B cell (primary cell): Measurements from ENCODE around the gene CNKSR3. TPM values are rescaled to one million over a fixed set of nuclear protein-coding genes. Genes with fewer than 3 reads are reported as not detected.

Experiments
- ATAC-seq: fragments of 200-7000 bp; cut with Tn5 transposase; one replicate; pipeline ENCODE4 v1.10.0; 2021; ENCODE audit warnings: low read depth, mild to moderate bottlenecking, moderate number of reproducible peaks, moderate library complexity
- CTCF ChIA-PET: fragments of 350-600 bp; sonication (Branson Sonifier 250); formaldehyde crosslinking; loops from one replicate; lab custom pipeline; 2021; ENCODE audit warnings: antibody characterized with exemption, inconsistent platforms; lab: Charles Lee
- POLR2A ChIA-PET: fragments of 350-600 bp; sonication (Branson Sonifier 250); formaldehyde crosslinking; loops from one replicate; lab custom pipeline; 2021; ENCODE audit warnings: antibody characterized with exemption; lab: Charles Lee
- DNase-seq: peaks from one replicate; pipeline ENCODE4 v3.0.0; 2013
- H2AFZ ChIP-seq: 2 replicates; pipeline ENCODE4 v1.6.1; 2012; ENCODE audit warnings: mild to moderate bottlenecking, low read depth, low read length; ENCODE audit not compliant: insufficient read depth, poor library complexity, severe bottlenecking
- H3K27ac ChIP-seq, 2 donors: 1 replicate in 1 of 2; 2 replicates in 1 of 2; pipeline ENCODE4 v1.5.1; 2012 to 2013; ENCODE audit warnings: low read length in 2 of 2, mild to moderate bottlenecking in 2 of 2, moderate library complexity in 1 of 2
- H3K27me3 ChIP-seq, 4 experiments: fragments of 200-600 bp in 1 of 4; sonication (generic) in 1 of 4; replicated peaks in 1 of 4; 1 replicate in 2 of 4; 2 replicates in 2 of 4; pipeline versions ENCODE4 v1.6.1 to v1.7.0; 2013 to 2016; ENCODE audit warnings: low read length in 3 of 4, mild to moderate bottlenecking in 2 of 4, mixed read lengths in 1 of 4, moderate library complexity in 1 of 4; ENCODE audit not compliant: insufficient read depth in 4 of 4, control insufficient read depth in 3 of 4; ENCODE audit errors: control extremely low read depth in 1 of 4
- H3K36me3 ChIP-seq, 2 experiments: replicated peaks in 1 of 2; 1 replicate in 1 of 2; 2 replicates in 1 of 2; pipeline versions ENCODE4 v1.6.1 to v1.7.1; 2013; ENCODE audit warnings: low read length in 1 of 2; ENCODE audit not compliant: insufficient read depth in 2 of 2, control insufficient read depth in 1 of 2; ENCODE audit errors: control extremely low read depth in 1 of 2, extremely low read depth in 1 of 2
- H3K4me1 ChIP-seq, 2 donors: fragments of 200-600 bp in 1 of 2; sonication (generic) in 1 of 2; 1 replicate in 1 of 2; 2 replicates in 1 of 2; pipeline versions ENCODE4 v1.5.1 to v1.6.1; 2013 to 2017; ENCODE audit warnings: low read length in 2 of 2; ENCODE audit not compliant: control insufficient read depth in 2 of 2, insufficient read depth in 2 of 2
- H3K4me2 ChIP-seq: replicated peaks from 2 replicates; pipeline ENCODE3; 2012; ENCODE audit warnings: mild to moderate bottlenecking, low read depth, low read length; ENCODE audit not compliant: poor library complexity, severe bottlenecking
- H3K4me3 ChIP-seq, 5 experiments: fragments of 200-600 bp in 1 of 5; sonication (generic) in 1 of 5; 1 replicate in 3 of 5; 2 replicates in 2 of 5; pipeline versions ENCODE4 v1.5.1 to v1.7.0; 2011 to 2016; ENCODE audit warnings: low read length in 4 of 5, mild to moderate bottlenecking in 4 of 5, low read depth in 2 of 5, control low read depth in 1 of 5, moderate library complexity in 1 of 5; ENCODE audit not compliant: insufficient read depth in 1 of 5; ENCODE audit errors: control extremely low read depth in 1 of 5, extremely low read depth in 1 of 5
- H3K79me2 ChIP-seq: fragments of 200-600 bp; sonication (generic); one replicate; pipeline ENCODE4 v1.6.0; 2016; ENCODE audit warnings: low read length; ENCODE audit not compliant: control insufficient read depth, insufficient read depth
- H3K9ac ChIP-seq: fragments of 200-600 bp; sonication (generic); 2 replicates; pipeline ENCODE4 v1.6.1; 2017; ENCODE audit warnings: mild to moderate bottlenecking, low read length, moderate library complexity
- H3K9me3 ChIP-seq, 3 donors: one replicate each; pipeline versions ENCODE4 v1.6.1 to v1.7.1; 2013; ENCODE audit warnings: low read length in 2 of 3; ENCODE audit not compliant: control insufficient read depth in 2 of 3, insufficient read depth in 1 of 3; ENCODE audit errors: control extremely low read depth in 1 of 3
- H4K20me1 ChIP-seq: 2 replicates; pipeline ENCODE4 v1.6.0; 2012; ENCODE audit warnings: mild to moderate bottlenecking, low read length; ENCODE audit not compliant: insufficient read depth, control insufficient read depth, poor library complexity, severe bottlenecking
- H3K27ac Mint-ChIP-seq: one replicate; pipeline ENCODE4 v1.8.0; 2021; ENCODE audit warnings: mixed read lengths
- H3K27me3 Mint-ChIP-seq: one replicate; pipeline ENCODE4 v1.8.0; 2021; ENCODE audit warnings: mixed read lengths
- H3K4me1 Mint-ChIP-seq: one replicate; pipeline ENCODE4 v1.8.0; 2021; ENCODE audit warnings: mixed read lengths
- H3K4me3 Mint-ChIP-seq: one replicate; pipeline ENCODE4 v1.8.0; 2021; ENCODE audit warnings: mixed read lengths
- H3K9me3 Mint-ChIP-seq: one replicate; pipeline ENCODE4 v1.8.0; 2022; ENCODE audit warnings: mixed read lengths; ENCODE audit not compliant: insufficient read depth
- CTCF ChIP-seq: fragments of 200-600 bp; IDR thresholded peaks from one replicate; pipeline ENCODE4 v1.8.0; 2022; ENCODE audit warnings: antibody characterized with exemption, mild to moderate bottlenecking
- EZH2 ChIP-seq: IDR thresholded peaks from 2 replicates; pipeline ENCODE4 v1.6.1; 2012; ENCODE audit warnings: borderline replicate concordance, low read depth, mild to moderate bottlenecking, moderate library complexity, low read length; ENCODE audit not compliant: insufficient read depth, poor library complexity, severe bottlenecking
- WGBS: methylation state at CpG from one replicate; pipeline ENCODE4 v1.1.5; 2013; ENCODE audit warnings: missing lambda C conversion rate; ENCODE audit not compliant: insufficient coverage; 5-methylcytosine and 5-hydroxymethylcytosine counted together
- intact Hi-C: fragments of 100-400 bp; cut with micrococcal nuclease; formaldehyde crosslinking; loops from one replicate; pipeline ENCODE4 v1.10.0; 2022
- polyA plus RNA-seq: library from polyadenylated mRNA; depleted of rRNA; stranded (reverse); fragments of >200 nt; gene quantifications from 2 replicates; pipeline ENCODE4 v1.2.3, GENCODE V29; 2012
- total RNA-seq, 2 donors: library from RNA; stranded (reverse); fragments of 120-200 nt in 1 of 2; gene quantifications; 1 replicate in 1 of 2; 2 replicates in 1 of 2; pipeline versions ENCODE4 v1.2.3 to v1.2.4, GENCODE V29; 2013 to 2022

The CNKSR3 gene
- total and polyA plus RNA-seq, 2 donors (not counting 1 experiment from before 2014, with no cell fraction given): not detected

- no peaks in the 10 kb centered on the region for H3K9me3 ChIP-seq
- H3K4me2 ChIP-seq: no peak overlapping the region
- DNase-seq: no peak
- no peak overlapping the region for H3K9ac ChIP-seq
- TF ChIP-seq CTCF (no peak), EZH2 (no peak)
- H3K27me3 ChIP-seq: peaks cover 0 to 3% (median 0%) of the 10 kb centered on the region in 4 experiments
- ATAC-seq: no peak
- no peak overlapping the region for H3K4me3 ChIP-seq
- no peaks in the 10 kb centered on the region for H4K20me1 ChIP-seq
- intact Hi-C loops: no loop called here
- Mint-ChIP-seq H3K4me1 (no peaks in the 10 kb centered on the region), H3K27me3 (peaks cover 3% of the 10 kb centered on the region), H3K9me3 (no peaks in the 10 kb centered on the region), H3K27ac (no peak overlapping the region), H3K4me3 (no peak overlapping the region)
- no peak overlapping the region for H2AFZ ChIP-seq
- H3K79me2 ChIP-seq: no peaks in the 10 kb centered on the region
- H3K27ac ChIP-seq: no peak overlapping the region
- ChIA-PET CTCF (no interaction called here), POLR2A (no interaction called here)
- H3K36me3 ChIP-seq: no peaks in the 10 kb centered on the region
- 100% methylated on average over 1 of the region's 7 CpGs for WGBS
- H3K4me1 ChIP-seq: no peaks in the 10 kb centered on the region
These were observed 25.8 kb upstream of the CNKSR3 start for GRCh38 chr6:154536255-154536654.

GRCh38 chr6:154535851-154536250, 25.4 kb upstream of the CNKSR3 start:
- Histone ChIP-seq H3K4me1 (no peaks in the 10 kb centered on the region), H3K27ac (no peak overlapping the region), H3K36me3 (no peaks in the 10 kb centered on the region), H2AFZ (no peak overlapping the region), H3K9me3 (no peaks in the 10 kb centered on the region), H3K9ac (no peak overlapping the region), H4K20me1 (no peaks in the 10 kb centered on the region), H3K79me2 (no peaks in the 10 kb centered on the region), H3K4me3 (no peak overlapping the region), H3K4me2 (no peak overlapping the region), H3K27me3 (peaks cover 0 to 3% (median 0%) of the 10 kb centered on the region in 4 experiments)
- Mint-ChIP-seq H3K4me1 (no peaks in the 10 kb centered on the region), H3K4me3 (no peak overlapping the region), H3K27ac (no peak overlapping the region), H3K9me3 (no peaks in the 10 kb centered on the region), H3K27me3 (peaks cover 3% of the 10 kb centered on the region)
- ChIA-PET POLR2A (no interaction called here), CTCF (no interaction called here)
- DNase-seq (no peak), ATAC-seq (no peak)
- no CpG with 5 or more reads among the region's 2 CpGs for WGBS
- TF ChIP-seq EZH2 (no peak), CTCF (no peak)
- intact Hi-C loops: no loop called here
